H9 (cell line): ENCODE results near the gene KANSL1L. TPM values are rescaled to one million over a fixed set of nuclear protein-coding genes. Genes with fewer than 3 reads are reported as not detected.

ENCODE experiments used
- DNase-seq: peaks from one replicate; pipeline ENCODE4 v3.0.0-alpha.2; 2017
- H2AFZ ChIP-seq: one replicate; pipeline ENCODE4 v1.6.1; 2013; ENCODE audit warnings: mild to moderate bottlenecking, low read length, control low read depth, moderate library complexity
- H2AK5ac ChIP-seq: 2 replicates; pipeline ENCODE4 v1.6.1; 2013; ENCODE audit warnings: low read length, control low read depth, mixed read lengths; ENCODE audit not compliant: insufficient read length
- H2BK120ac ChIP-seq: one replicate; pipeline ENCODE4 v1.6.1; 2013; ENCODE audit warnings: low read depth, mild to moderate bottlenecking, low read length, control low read depth, inconsistent platforms; ENCODE audit not compliant: poor library complexity, severe bottlenecking
- H2BK12ac ChIP-seq: 2 replicates; pipeline ENCODE4 v1.6.1; 2013; ENCODE audit warnings: low read length, control low read depth, mixed read lengths, low read depth; ENCODE audit not compliant: insufficient read length
- H2BK15ac ChIP-seq: 2 replicates; pipeline ENCODE4 v1.6.1; 2013; ENCODE audit warnings: low read depth, low read length, control low read depth
- H2BK20ac ChIP-seq: one replicate; pipeline ENCODE4 v1.6.1; 2013; ENCODE audit warnings: low read depth, mild to moderate bottlenecking, low read length, control low read depth, inconsistent platforms; ENCODE audit not compliant: poor library complexity, severe bottlenecking
- H2BK5ac ChIP-seq: 2 replicates; pipeline ENCODE4 v1.6.1; 2013; ENCODE audit warnings: low read length, control low read depth, mixed read lengths; ENCODE audit not compliant: insufficient read length
- H3K14ac ChIP-seq: 2 replicates; pipeline ENCODE4 v1.6.1; 2013; ENCODE audit warnings: low read length, control low read depth; ENCODE audit not compliant: insufficient read depth
- H3K18ac ChIP-seq: 2 replicates; pipeline ENCODE4 v1.6.1; 2013; ENCODE audit warnings: low read depth, mild to moderate bottlenecking, mixed read lengths, low read length, control low read depth; ENCODE audit not compliant: insufficient read length
- H3K23ac ChIP-seq: 2 replicates; pipeline ENCODE4 v1.6.1; 2013; ENCODE audit warnings: low read length, control low read depth, mixed read lengths, low read depth; ENCODE audit not compliant: insufficient read length
- H3K23me2 ChIP-seq: 2 replicates; pipeline ENCODE4 v1.6.1; 2013; ENCODE audit warnings: low read depth, mild to moderate bottlenecking, mixed read lengths, low read length, control low read depth; ENCODE audit not compliant: insufficient read length, poor library complexity, severe bottlenecking
- H3K27ac ChIP-seq: 2 replicates; pipeline ENCODE4 v1.5.1; 2013; ENCODE audit warnings: low read length, control low read depth, mixed read lengths, low read depth; ENCODE audit not compliant: insufficient read length
- H3K27me3 ChIP-seq: 2 replicates; pipeline ENCODE4 v1.6.1; 2013; ENCODE audit warnings: low read length, control low read depth, inconsistent platforms; ENCODE audit not compliant: insufficient read depth
- H3K4ac ChIP-seq: 2 replicates; pipeline ENCODE4 v1.6.1; 2013; ENCODE audit warnings: low read depth, mild to moderate bottlenecking, control low read depth, inconsistent platforms, low read length, moderate library complexity
- H3K4me1 ChIP-seq: 2 replicates; pipeline ENCODE4 v1.6.1; 2013; ENCODE audit warnings: low read length, control low read depth, inconsistent platforms; ENCODE audit not compliant: insufficient read depth
- H3K4me2 ChIP-seq: 2 replicates; pipeline ENCODE4 v1.6.1; 2013; ENCODE audit warnings: low read length, control low read depth, mixed read lengths; ENCODE audit not compliant: insufficient read length, insufficient read depth
- H3K56ac ChIP-seq: 2 replicates; pipeline ENCODE4 v1.6.1; 2013; ENCODE audit warnings: low read depth, mild to moderate bottlenecking, mixed read lengths, low read length, control low read depth; ENCODE audit not compliant: insufficient read length
- H3K79me1 ChIP-seq: 2 replicates; pipeline ENCODE4 v1.6.1; 2013; ENCODE audit warnings: low read depth, mild to moderate bottlenecking, moderate library complexity, low read length, control low read depth, inconsistent platforms; ENCODE audit not compliant: insufficient read depth, poor library complexity, severe bottlenecking
- H3K79me2 ChIP-seq: 2 replicates; pipeline ENCODE4 v1.6.1; 2013; ENCODE audit warnings: low read length, control low read depth, inconsistent platforms; ENCODE audit not compliant: insufficient read depth
- H3K9ac ChIP-seq: 2 replicates; pipeline ENCODE4 v1.6.1; 2013; ENCODE audit warnings: low read length, control low read depth, mixed read lengths; ENCODE audit not compliant: insufficient read length; ENCODE audit errors: extremely low read depth
- H3K9me3 ChIP-seq: one replicate; pipeline ENCODE4 v1.6.1; 2013; ENCODE audit warnings: low read depth, low read length, inconsistent platforms; ENCODE audit not compliant: control insufficient read depth
- H3T11ph ChIP-seq: one replicate; pipeline ENCODE4 v1.6.1; 2013; ENCODE audit warnings: mild to moderate bottlenecking, low read length, control low read depth, inconsistent platforms
- H4K20me1 ChIP-seq: one replicate; pipeline ENCODE4 v1.6.1; 2013; ENCODE audit not compliant: control insufficient read depth, insufficient read length, insufficient read depth
- H4K5ac ChIP-seq: 2 replicates; pipeline ENCODE4 v1.6.1; 2013; ENCODE audit warnings: low read depth, mild to moderate bottlenecking, mixed read lengths, low read length, control low read depth; ENCODE audit not compliant: insufficient read length
- H4K8ac ChIP-seq: replicated peaks from 2 replicates; pipeline ENCODE4 v1.6.1; 2013; ENCODE audit warnings: low read length, control low read depth, mixed read lengths, low read depth; ENCODE audit not compliant: insufficient read length
- H4K91ac ChIP-seq: 2 replicates; pipeline ENCODE4 v1.6.1; 2013; ENCODE audit warnings: low read depth, mild to moderate bottlenecking, moderate library complexity, mixed read lengths, low read length, control low read depth; ENCODE audit not compliant: insufficient read length
- H3K27ac Mint-ChIP-seq, 3 experiments: 2 replicates in 2 of 3; 3 replicates in 1 of 3; pipeline ENCODE4 v1.8.0; 2020 to 2021; ENCODE audit warnings: mixed read lengths in 3 of 3, mild to moderate bottlenecking in 1 of 3, moderate library complexity in 1 of 3
- H3K27me3 Mint-ChIP-seq: 2 replicates; pipeline ENCODE4 v1.8.0; 2021; ENCODE audit warnings: low read depth, mild to moderate bottlenecking, moderate library complexity, mixed read lengths
- H3K36me3 Mint-ChIP-seq, 3 experiments: 2 replicates in 2 of 3; 3 replicates in 1 of 3; pipeline ENCODE4 v1.8.0; 2020 to 2021; ENCODE audit warnings: low read depth in 3 of 3, mixed read lengths in 3 of 3; ENCODE audit not compliant: insufficient read depth in 1 of 3
- H3K4me1 Mint-ChIP-seq, 2 experiments: 2 replicates each; pipeline ENCODE4 v1.8.0; 2020; ENCODE audit warnings: mixed read lengths in 2 of 2
- H3K4me3 Mint-ChIP-seq, 2 experiments: 2 replicates in 1 of 2; 3 replicates in 1 of 2; pipeline ENCODE4 v1.8.0; 2020 to 2021; ENCODE audit warnings: mild to moderate bottlenecking in 2 of 2, mixed read lengths in 2 of 2, moderate library complexity in 1 of 2
- H3K9me3 Mint-ChIP-seq, 2 experiments: 2 replicates in 1 of 2; 3 replicates in 1 of 2; pipeline ENCODE4 v1.8.0; 2020; ENCODE audit warnings: mild to moderate bottlenecking in 2 of 2, mixed read lengths in 2 of 2, moderate library complexity in 1 of 2
- total RNA-seq: library from RNA; stranded (reverse); gene quantifications from 2 replicates; pipeline ENCODE4 v1.2.1, GENCODE V29; 2021
- TF ChIP-seq, protein P1 (sequence below): fragments of 200-600 bp; sonication (generic); conservative IDR thresholded peaks from 3 replicates; pipeline ENCODE4 v1.8.0; 2021; ENCODE audit warnings: antibody characterized with exemption, mild to moderate bottlenecking

The KANSL1L gene
- total RNA-seq, 1 experiment from 2014 or later: 8.2 TPM

DNA sequence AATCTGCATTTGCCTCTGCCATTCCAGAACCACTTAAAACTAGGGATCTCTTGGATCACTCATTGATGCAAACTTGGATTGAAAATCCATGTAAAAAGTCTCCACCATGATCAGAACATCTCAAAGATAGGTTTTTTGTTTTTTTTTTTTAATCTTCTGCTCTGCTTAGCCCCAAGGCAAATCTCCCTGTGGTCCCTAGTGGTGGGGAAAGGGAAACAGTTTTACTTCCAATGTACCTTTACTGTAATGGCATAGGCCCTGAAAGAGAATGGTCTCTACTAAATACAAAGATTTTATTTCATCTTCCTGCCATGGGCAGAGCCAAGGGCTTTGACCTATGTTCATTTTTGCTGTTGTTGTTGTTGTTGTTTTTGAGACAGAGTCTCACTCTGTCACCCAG, 78.4 kb downstream of the KANSL1L start:
- Histone ChIP-seq H2BK20ac (no peak overlapping the region), H2AK5ac (no peak overlapping the region), H2BK15ac (no peak overlapping the region), H2BK5ac (no peak overlapping the region), H3K79me2 (no peaks in the 10 kb centered on the region), H2BK120ac (no peak overlapping the region), H3K9ac (no peak overlapping the region), H3K79me1 (no peaks in the 10 kb centered on the region), H3K4ac (no peak overlapping the region), H3K27me3 (no peaks in the 10 kb centered on the region), H3K27ac (no peak overlapping the region), H4K8ac (no peak overlapping the region), H2BK12ac (no peak overlapping the region), H3K14ac (no peak overlapping the region), H4K91ac (no peak overlapping the region), H3K23me2 (no peaks in the 10 kb centered on the region), H3K9me3 (no peaks in the 10 kb centered on the region), H3K56ac (no peak overlapping the region), H4K20me1 (no peaks in the 10 kb centered on the region), H2AFZ (no peak overlapping the region), H3K4me1 (no peaks in the 10 kb centered on the region), H3K18ac (no peak overlapping the region), H4K5ac (no peak overlapping the region), H3K4me2 (no peak overlapping the region), H3T11ph (no peak overlapping the region), H3K23ac (no peak overlapping the region)
- no peaks in the 10 kb centered on the region for H3K9me3 Mint-ChIP-seq
- H3K36me3 Mint-ChIP-seq: no peaks in the 10 kb centered on the region
- H3K4me3 Mint-ChIP-seq: no peak overlapping the region
- H3K27me3 Mint-ChIP-seq: no peaks in the 10 kb centered on the region
- no peak overlapping the region for H3K27ac Mint-ChIP-seq
- TF ChIP-seq, protein P1, sequence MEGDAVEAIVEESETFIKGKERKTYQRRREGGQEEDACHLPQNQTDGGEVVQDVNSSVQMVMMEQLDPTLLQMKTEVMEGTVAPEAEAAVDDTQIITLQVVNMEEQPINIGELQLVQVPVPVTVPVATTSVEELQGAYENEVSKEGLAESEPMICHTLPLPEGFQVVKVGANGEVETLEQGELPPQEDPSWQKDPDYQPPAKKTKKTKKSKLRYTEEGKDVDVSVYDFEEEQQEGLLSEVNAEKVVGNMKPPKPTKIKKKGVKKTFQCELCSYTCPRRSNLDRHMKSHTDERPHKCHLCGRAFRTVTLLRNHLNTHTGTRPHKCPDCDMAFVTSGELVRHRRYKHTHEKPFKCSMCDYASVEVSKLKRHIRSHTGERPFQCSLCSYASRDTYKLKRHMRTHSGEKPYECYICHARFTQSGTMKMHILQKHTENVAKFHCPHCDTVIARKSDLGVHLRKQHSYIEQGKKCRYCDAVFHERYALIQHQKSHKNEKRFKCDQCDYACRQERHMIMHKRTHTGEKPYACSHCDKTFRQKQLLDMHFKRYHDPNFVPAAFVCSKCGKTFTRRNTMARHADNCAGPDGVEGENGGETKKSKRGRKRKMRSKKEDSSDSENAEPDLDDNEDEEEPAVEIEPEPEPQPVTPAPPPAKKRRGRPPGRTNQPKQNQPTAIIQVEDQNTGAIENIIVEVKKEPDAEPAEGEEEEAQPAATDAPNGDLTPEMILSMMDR: peak; percentile 61
- H3K4me1 Mint-ChIP-seq: peaks cover 3 to 5% of the 10 kb centered on the region in 2 experiments; a peak in 2 of 4 replicates
- DNase-seq: no peak
